ENCODE measurements around the gene HAND2. TPM values are rescaled to one million over a fixed set of nuclear protein-coding genes. Genes with fewer than 3 reads are reported as not detected.

Gene HAND2
- total RNA-seq, 6 experiments from 2014 or later, result 0.35 to 3.7 (median 0.51) TPM

DNA sequence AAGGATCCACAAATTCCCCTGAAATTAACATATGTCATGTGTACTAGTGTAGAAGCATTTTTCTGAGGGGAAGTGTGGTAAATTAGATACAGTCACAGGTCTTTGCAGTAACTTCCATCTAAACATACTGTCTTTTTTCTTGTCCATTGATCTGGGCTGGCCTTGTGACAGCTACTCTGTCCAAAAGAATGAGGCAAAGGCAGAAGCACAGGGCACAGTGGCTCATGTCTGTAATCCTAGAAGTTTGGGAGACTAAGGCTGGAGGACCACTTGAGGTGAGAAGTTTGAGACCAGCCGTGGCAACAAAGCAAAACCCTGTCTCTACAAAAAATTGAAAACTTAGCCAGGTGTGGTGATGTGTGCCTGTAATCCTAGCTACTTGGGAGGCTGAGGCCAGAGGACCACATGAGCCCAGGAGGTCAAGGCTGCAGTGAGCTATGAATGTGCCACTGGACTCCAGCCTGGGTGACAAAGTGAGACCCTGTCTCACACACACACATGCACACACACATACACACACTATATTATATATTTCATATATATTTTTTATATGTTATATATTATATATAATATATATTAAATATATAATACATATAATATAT lies 47.6 kb downstream of the HAND2 start:
- H3K4me3 Mint-ChIP-seq, result no peak overlapping the region

GRCh38 chr4:173478913-173479283 lies 51.1 kb downstream of the HAND2 start:
- DNase-seq, result no peak
- peak overlapping the region; percentile 50; the same call in 1 of the 2 replicates for H3K4me3 Mint-ChIP-seq
- no peaks in the 10 kb centered on the region for H3K9me3 Mint-ChIP-seq
- H3K4me1 Mint-ChIP-seq (ENCODE audit: low read depth), result peaks cover 17% of the 10 kb centered on the region
- H3K27ac Mint-ChIP-seq, result no peak overlapping the region
- peaks cover 12% of the 10 kb centered on the region for H3K27me3 Mint-ChIP-seq (ENCODE audit: insufficient read depth)
- H3K36me3 Mint-ChIP-seq (ENCODE audit: low read depth), result no peaks in the 10 kb centered on the region
- no peak for TF ChIP-seq CTCF (IDR thresholded peaks at IDR 0.05)

More for the DNA sequence above, 47.6 kb downstream of the HAND2 start:
- Mint-ChIP-seq H3K27ac (no peak overlapping the region), H3K9me3 (no peaks in the 10 kb centered on the region), H3K36me3 (ENCODE audit: low read depth) (no peaks in the 10 kb centered on the region; the same call in 1 of the 2 replicates), H3K27me3 (ENCODE audit: insufficient read depth) (peaks cover 20% of the 10 kb centered on the region), H3K4me1 (ENCODE audit: low read depth) (peaks cover 30% of the 10 kb centered on the region)
- no peak for TF ChIP-seq CTCF (IDR thresholded peaks at IDR 0.05)
- DNase-seq, result no peak

- H3K9me3 Mint-ChIP-seq, result no peaks in the 10 kb centered on the region
- DNase-seq, result no peak
- H3K4me1 Mint-ChIP-seq (ENCODE audit: low read depth), result peaks cover 17% of the 10 kb centered on the region
- H3K4me3 Mint-ChIP-seq, result peak overlapping the region; percentile 50
- H3K27me3 Mint-ChIP-seq (ENCODE audit: insufficient read depth), result peaks cover 13% of the 10 kb centered on the region
- H3K36me3 Mint-ChIP-seq (ENCODE audit: low read depth), result no peaks in the 10 kb centered on the region
- no peak overlapping the region for H3K27ac Mint-ChIP-seq
- TF ChIP-seq CTCF (IDR thresholded peaks at IDR 0.05), result no peak
Measured at GRCh38 chr4:173478201-173478912, 51.7 kb downstream of the HAND2 start.

- no peaks in the 10 kb centered on the region for H3K36me3 Mint-ChIP-seq (ENCODE audit: low read depth)
- peaks cover 17% of the 10 kb centered on the region for H3K4me1 Mint-ChIP-seq (ENCODE audit: low read depth)
- H3K27me3 Mint-ChIP-seq (ENCODE audit: insufficient read depth), result peaks cover 16% of the 10 kb centered on the region
- no peak for DNase-seq
- TF ChIP-seq CTCF (IDR thresholded peaks at IDR 0.05), result no peak
- H3K27ac Mint-ChIP-seq, result no peak overlapping the region
- no peaks in the 10 kb centered on the region for H3K9me3 Mint-ChIP-seq
- no peak overlapping the region for H3K4me3 Mint-ChIP-seq
Measured at GRCh38 chr4:173477016-173477415, 53.0 kb downstream of the HAND2 start.

Other genes starting within 250 kb of the HAND2 start
- gene HMGB2, start 195.9 kb downstream of the HAND2 start, total RNA-seq (2021; fragmentation: NEBNext Ultra II Directional; extraction: Animal tissue kit (Norgen Biotek cat#: 25700)), result 100 to 1,000 TPM in 4 of 6 experiments, 10 to 100 TPM in 2; 53.0 to 130 (median 117) TPM
- gene SAP30, start 159.3 kb downstream of the HAND2 start, total RNA-seq (2021; fragmentation: NEBNext Ultra II Directional; extraction: Animal tissue kit (Norgen Biotek cat#: 25700)), result 10 to 100 TPM in 5 of 6 experiments, 1 to 10 TPM in 1; 9.3 to 17.0 (median 14.2) TPM
- gene SCRG1, start 131.1 kb downstream of the HAND2 start, total RNA-seq (2021; fragmentation: NEBNext Ultra II Directional; extraction: Animal tissue kit (Norgen Biotek cat#: 25700)), result not detected